ENCODE measurements around the gene LSM4. TPM values are rescaled to one million over a fixed set of nuclear protein-coding genes. Genes with fewer than 3 reads are reported as not detected.

The LSM4 gene
- 216 to 242 TPM (median 226 TPM) in 5 replicates for total RNA-seq (2022; extraction: Qiagen RNA extraction)

DNA sequence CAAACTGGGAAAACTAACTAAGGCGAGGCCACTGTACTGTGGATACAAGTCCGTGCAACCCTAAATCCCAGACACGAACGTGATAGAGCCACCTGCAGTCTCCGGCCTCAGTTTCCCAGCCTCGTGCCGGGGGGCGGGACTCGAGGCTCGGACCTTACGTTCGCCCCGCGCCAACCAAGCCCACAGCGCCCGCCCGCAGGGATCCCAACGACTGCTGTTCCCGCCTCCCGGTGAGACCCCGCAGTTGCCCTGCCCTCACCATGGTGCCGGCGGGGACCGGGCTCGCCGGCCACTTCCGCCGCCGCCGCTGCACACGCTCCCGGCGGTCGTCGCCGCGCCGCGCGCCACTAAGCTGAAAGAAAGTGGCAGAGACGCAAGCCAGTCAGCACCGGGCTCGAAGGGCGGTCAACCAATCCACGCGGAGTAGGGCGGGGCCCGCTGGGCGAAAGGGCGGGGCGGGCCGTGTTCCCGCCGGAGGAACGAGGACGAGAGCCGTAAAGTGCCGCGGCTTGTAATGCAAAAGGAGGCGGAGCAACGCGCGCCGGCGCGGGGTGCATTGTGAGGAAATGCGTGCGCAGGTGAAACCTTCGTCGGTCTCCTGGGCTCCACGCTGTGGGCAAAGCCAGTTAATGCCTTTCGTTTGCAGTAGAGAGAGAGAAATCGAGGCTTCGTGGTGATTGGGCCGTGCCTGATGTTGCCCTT lies at the start of gene LSM4:
Gene LSM4 (minus strand): TSS at position 318 of the 702 bp plus-strand sequence. CDS start 56 bp downstream, at position 262.

DNA sequence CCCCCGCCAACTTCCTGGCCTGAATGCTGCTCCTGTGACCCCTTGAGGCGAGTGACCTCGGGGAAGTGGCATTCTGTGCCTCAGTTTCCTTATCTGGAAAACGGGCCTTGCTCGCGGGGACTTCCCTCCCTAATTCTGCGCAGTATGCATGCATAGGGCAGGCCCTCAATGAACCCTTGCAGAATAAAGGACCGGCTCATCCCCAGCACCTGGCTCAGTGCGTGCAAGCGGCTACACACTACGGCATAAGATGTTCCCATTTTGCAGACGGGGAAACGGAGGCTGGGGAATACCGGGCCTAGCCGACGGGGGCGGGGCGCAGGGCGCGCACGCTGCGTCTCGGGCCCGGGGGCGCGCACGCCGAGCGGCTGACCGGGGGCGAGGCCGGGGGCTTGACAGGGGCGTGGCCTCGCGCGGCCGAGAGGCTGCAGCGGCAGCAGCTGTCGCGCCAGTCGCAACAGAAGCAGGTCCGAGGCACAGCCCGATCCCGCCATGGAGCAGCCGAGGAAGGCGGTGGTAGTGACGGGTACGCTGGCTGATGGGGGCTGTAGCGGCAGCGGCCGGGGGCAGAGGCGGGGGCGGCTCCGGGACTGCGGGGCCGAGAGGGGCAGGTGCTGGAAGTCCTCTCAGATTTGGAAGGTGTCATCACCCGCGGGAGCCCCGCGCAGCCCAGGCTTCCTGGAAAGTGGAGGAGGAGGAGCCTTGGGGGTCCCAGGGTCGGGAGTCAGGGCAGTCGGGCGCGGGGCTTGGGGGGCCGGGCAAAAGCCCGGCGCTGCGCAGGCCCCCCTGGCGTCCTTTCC lies 17.5 kb upstream of the LSM4 start, which contains the start of gene PGPEP1:
Gene PGPEP1 (plus strand): TSS at position 409 of the 800 bp plus-strand sequence. CDS start 84 bp downstream, at position 493.

DNA sequence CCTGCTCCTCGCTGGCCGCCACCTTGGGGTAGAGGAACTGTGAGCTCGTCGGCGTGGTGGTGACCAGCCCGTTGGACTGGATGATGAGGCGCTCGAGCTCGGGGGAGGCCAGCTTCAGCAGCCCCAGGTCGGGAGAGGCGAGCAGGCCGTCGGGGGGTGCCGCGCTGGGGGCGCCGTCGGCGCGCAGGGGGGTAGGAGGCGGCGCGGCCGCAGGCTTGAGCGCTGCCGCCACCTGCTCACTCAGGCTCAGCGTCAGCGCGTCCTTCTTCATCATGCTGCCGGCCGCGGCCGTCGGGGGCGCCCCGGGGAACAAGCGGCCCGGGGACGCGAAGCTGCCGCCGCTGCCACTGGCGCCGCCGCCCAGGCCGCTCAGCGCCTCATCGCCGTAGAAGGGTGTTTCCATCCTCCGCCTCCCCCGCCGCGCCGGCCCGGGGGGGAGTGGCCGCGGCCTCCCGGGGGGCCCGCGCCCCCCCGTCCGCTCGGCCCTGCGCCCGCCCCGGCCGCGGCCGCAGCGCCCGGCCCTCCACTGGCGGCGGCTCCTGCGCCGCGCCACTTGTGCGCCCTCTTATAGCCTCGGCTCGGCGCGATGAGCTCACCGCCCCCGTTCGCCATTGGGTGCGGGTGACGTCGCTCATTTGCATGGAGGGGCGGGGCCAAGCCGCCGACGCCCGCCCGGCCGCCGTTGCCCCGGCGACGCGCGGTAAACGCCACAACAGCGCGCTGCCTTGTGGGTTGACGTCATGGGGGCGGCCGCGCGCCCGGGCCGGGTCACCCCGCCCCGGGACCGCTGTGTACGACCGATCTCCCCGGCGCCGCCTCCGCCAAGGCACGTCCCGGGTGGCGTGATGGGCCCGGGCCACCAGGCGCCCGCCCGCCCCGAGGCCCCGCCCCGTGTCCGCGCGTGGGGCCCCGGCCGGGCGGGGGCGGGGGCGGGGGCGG lies 41.5 kb downstream of the LSM4 start, which contains the start of gene JUND:
Gene JUND (minus strand): TSS at position 541 of the 939 bp plus-strand sequence. CDS start 138 bp downstream, at position 403.

DNA sequence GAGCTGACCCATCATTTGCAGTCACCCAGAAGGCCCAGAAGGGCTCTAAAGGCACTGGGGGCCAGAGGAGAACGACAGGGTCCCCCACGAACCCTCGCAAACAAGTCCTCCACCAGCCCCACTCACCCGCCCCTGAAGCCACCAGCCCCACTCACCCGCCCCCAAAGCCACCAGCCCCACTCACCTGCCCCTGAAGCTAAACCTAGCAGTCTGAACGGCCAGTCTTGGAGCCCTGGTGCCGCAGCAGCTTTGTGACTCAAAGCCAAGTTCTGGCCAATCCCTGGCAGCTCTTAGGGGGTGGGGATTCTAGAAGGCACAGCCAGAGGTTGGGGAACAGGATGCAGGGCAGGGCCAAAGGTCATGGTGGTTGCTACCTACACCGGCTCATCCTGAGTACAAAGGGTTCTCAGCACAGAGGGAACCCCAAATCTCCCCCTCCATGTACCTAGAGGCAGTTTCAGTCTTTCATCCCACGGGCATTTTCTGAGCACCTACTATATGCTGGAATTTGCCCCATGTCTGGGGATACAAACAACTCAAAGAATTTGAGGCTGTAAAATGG lies 48.6 kb downstream of the LSM4 start, which contains the start of gene IQCN:
Gene IQCN (minus strand): TSS at position 234 of the 562 bp plus-strand sequence. CDS start 4,974 bp downstream, outside the sequence.

Other genes with a start within 250 kb of the LSM4 start
- not detected in 5 replicates for gene IL12RB1, start 236.1 kb downstream of the LSM4 start, total RNA-seq (2022; extraction: Qiagen RNA extraction)
- gene MAST3, start 225.3 kb downstream of the LSM4 start, total RNA-seq (2022; extraction: Qiagen RNA extraction), result 1.4 to 3.0 TPM (median 2.5 TPM) in 5 replicates
- 2.0 to 12.5 TPM (median 9.4 TPM) in 5 replicates for gene PIK3R2, start 169.9 kb downstream of the LSM4 start, total RNA-seq (2022; extraction: Qiagen RNA extraction)
- gene IFI30, start 149.3 kb downstream of the LSM4 start, total RNA-seq (2022; extraction: Qiagen RNA extraction), result 8.2 to 17.6 TPM (median 12.3 TPM) in 5 replicates
- gene MPV17L2, start 129.9 kb downstream of the LSM4 start, total RNA-seq (2022; extraction: Qiagen RNA extraction), result 9.3 to 12.5 TPM (median 10.6 TPM) in 5 replicates
- 0.64 to 0.93 TPM (median 0.65 TPM) in 5 replicates for gene RAB3A, start 119.0 kb downstream of the LSM4 start, total RNA-seq (2022; extraction: Qiagen RNA extraction)
- gene PDE4C, start 96.6 kb downstream of the LSM4 start, total RNA-seq (2022; extraction: Qiagen RNA extraction), result 0.09 to 0.48 TPM (median 0.24 TPM) in 4 of 5 replicates, not detected in the other
- gene IQCN, start 48.6 kb downstream of the LSM4 start, total RNA-seq (2022; extraction: Qiagen RNA extraction), result 0.53 to 1.2 TPM (median 0.91 TPM) in 5 replicates
- gene JUND, start 41.5 kb downstream of the LSM4 start, total RNA-seq (2022; extraction: Qiagen RNA extraction), result 18.2 to 45.8 TPM (median 31.7 TPM) in 5 replicates
- gene PGPEP1, start 17.5 kb upstream of the LSM4 start, total RNA-seq (2022; extraction: Qiagen RNA extraction), result 1.5 to 3.6 TPM (median 2.9 TPM) in 5 replicates
- gene GDF15, start 63.1 kb upstream of the LSM4 start, total RNA-seq (2022; extraction: Qiagen RNA extraction), result 9.5 to 22.1 TPM (median 15.2 TPM) in 5 replicates
- gene LRRC25, start 74.5 kb upstream of the LSM4 start, total RNA-seq (2022; extraction: Qiagen RNA extraction), result 0.11 TPM in 1 of 5 replicates, not detected in the others
- gene SSBP4, start 96.3 kb upstream of the LSM4 start, total RNA-seq (2022; extraction: Qiagen RNA extraction), result 33.0 to 50.5 TPM (median 48.5 TPM) in 5 replicates
- gene ISYNA1, start 115.1 kb upstream of the LSM4 start, total RNA-seq (2022; extraction: Qiagen RNA extraction), result 26.1 to 43.6 TPM (median 42.8 TPM) in 5 replicates
- gene ELL, start 199.0 kb upstream of the LSM4 start, total RNA-seq (2022; extraction: Qiagen RNA extraction), result 3.7 to 6.4 TPM (median 6.3 TPM) in 5 replicates
- gene FKBP8, start 220.5 kb upstream of the LSM4 start, total RNA-seq (2022; extraction: Qiagen RNA extraction), result 113 to 154 TPM (median 146 TPM) in 5 replicates
- 84.8 to 106 TPM (median 98.7 TPM) in 5 replicates for gene KXD1, start 234.8 kb upstream of the LSM4 start, total RNA-seq (2022; extraction: Qiagen RNA extraction)
- 1,021 to 1,163 TPM (median 1,060 TPM) in 5 replicates for gene UBA52, start 248.8 kb upstream of the LSM4 start, total RNA-seq (2022; extraction: Qiagen RNA extraction)

Measured in A549 treated with dexamethasone at 1 μM for 4 hours (cell line).